Fibroblast of mammary gland (primary cell): Measurements from ENCODE around the gene ARRB2.

Experiments used
- DNase-seq: peaks from one replicate; pipeline ENCODE4 v3.0.0-alpha.2; 2010; ENCODE audit warnings: low read depth
- H3K4me3 ChIP-seq: 2 replicates; pipeline ENCODE4 v1.5.1; 2011; ENCODE audit warnings: low read depth, mild to moderate bottlenecking, low read length, moderate library complexity; ENCODE audit not compliant: control insufficient read depth
- CTCF ChIP-seq: conservative IDR thresholded peaks from 2 replicates; pipeline ENCODE4 v1.5.1; 2011; ENCODE audit warnings: low read depth, low read length, inconsistent platforms; ENCODE audit not compliant: control insufficient read depth, insufficient read depth

ARRB2 gene

GRCh38 chr17:4722678-4723240 lies 12.3 kb downstream of the ARRB2 start:
- TF ChIP-seq CTCF, result no peak
- no peak overlapping the region for H3K4me3 ChIP-seq
- DNase-seq, result no peak

GRCh38 chr17:4724650-4725049 lies 14.2 kb downstream of the ARRB2 start:
- DNase-seq, result no peak
- no peak for TF ChIP-seq CTCF
- no peak overlapping the region for H3K4me3 ChIP-seq

- no peak for TF ChIP-seq CTCF
- DNase-seq, result no peak
- H3K4me3 ChIP-seq, result no peak overlapping the region
These were observed 15.3 kb downstream of the ARRB2 start for GRCh38 chr17:4725646-4726310.

GRCh38 chr17:4728124-4728523 lies 17.7 kb downstream of the ARRB2 start:
- no peak for TF ChIP-seq CTCF

GRCh38 chr17:4733073-4733531 lies 22.7 kb downstream of the ARRB2 start:
- no peak overlapping the region for H3K4me3 ChIP-seq
- DNase-seq, result no peak
- TF ChIP-seq CTCF, result no peak

More at GRCh38 chr17:4728124-4728523, 17.7 kb downstream of the ARRB2 start:
- H3K4me3 ChIP-seq, result no peak overlapping the region
- no peak for DNase-seq

- no peak for DNase-seq
- no peak for TF ChIP-seq CTCF
- no peak overlapping the region for H3K4me3 ChIP-seq
These were observed 24.5 kb downstream of the ARRB2 start for GRCh38 chr17:4734857-4735475.
